ENCODE measurements around the gene TTC21A.

TTC21A gene

GRCh38 chr3:39138804-39139415 lies 31.4 kb downstream of the TTC21A start:
- no peak for DNase-seq (ENCODE audit: low read depth)

GRCh38 chr3:39139442-39139841 lies 32.0 kb downstream of the TTC21A start:
- no peak for DNase-seq (ENCODE audit: low read depth)

GRCh38 chr3:39140341-39140971 lies 33.0 kb downstream of the TTC21A start:
- no peak for DNase-seq (ENCODE audit: low read depth)

DNA sequence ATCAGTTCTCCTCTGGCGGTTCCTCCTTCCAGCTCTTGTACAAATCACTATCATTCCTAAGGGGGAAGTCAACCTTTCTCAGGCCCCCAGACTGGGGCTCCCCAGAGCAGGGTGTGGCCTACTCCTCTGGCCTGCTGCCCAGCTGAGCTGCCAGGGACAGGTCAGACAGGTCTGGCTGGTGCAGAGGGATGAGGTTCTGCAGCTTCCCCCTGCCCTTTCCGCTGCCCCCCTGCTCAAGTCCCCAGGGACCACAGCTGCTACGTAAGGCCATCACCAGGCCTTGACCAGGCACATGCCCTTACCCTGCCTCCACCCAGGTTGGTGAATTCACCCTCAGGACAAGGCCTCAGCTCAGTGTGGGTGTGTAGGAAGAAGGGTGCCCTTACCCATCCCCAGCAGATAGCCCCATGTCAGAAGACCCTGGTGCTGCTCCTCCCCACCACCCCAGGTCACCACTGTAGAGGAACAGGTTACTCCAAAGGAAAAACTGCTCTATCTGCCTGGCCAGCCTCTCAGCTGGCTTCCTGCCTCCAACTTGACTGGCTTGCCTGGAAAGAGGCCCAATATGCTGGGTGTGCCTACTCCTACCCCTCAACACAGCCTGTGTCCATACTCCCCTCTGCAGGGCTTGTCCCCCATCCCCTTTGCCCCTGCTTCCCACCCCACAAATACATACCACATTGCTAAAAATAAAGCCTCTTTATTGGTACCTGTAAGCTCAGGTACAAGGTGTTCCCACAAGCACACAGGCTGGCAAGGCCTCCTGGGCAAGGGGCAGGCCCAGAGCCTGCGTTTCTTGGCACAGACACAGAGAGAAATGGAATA lies 33.9 kb downstream of the TTC21A start:
- no peak for DNase-seq (ENCODE audit: low read depth)

DNA sequence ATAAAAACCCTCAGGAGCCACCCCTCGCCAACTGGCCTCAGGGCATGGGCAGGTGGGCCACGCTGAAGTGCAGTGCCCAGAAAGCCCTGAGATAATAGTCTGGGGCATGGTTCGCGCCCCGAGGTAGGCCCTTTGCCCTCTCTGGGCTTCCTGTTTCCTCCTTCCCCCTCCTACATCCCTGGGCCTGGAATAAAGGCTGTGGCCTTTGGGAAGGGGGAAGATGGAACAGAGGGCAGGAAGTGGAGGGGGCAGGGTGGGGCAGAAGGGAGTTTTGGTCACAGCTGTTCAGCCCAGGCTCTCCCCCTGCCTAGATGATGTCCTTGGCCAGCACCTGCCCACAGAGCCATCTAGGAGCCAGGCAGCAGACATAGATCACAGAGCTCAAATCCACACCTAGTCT lies 34.6 kb downstream of the TTC21A start:
- no peak for DNase-seq (ENCODE audit: low read depth)

GRCh38 chr3:39143051-39143885 lies 35.8 kb downstream of the TTC21A start:
- no peak for DNase-seq (ENCODE audit: low read depth)

DNA sequence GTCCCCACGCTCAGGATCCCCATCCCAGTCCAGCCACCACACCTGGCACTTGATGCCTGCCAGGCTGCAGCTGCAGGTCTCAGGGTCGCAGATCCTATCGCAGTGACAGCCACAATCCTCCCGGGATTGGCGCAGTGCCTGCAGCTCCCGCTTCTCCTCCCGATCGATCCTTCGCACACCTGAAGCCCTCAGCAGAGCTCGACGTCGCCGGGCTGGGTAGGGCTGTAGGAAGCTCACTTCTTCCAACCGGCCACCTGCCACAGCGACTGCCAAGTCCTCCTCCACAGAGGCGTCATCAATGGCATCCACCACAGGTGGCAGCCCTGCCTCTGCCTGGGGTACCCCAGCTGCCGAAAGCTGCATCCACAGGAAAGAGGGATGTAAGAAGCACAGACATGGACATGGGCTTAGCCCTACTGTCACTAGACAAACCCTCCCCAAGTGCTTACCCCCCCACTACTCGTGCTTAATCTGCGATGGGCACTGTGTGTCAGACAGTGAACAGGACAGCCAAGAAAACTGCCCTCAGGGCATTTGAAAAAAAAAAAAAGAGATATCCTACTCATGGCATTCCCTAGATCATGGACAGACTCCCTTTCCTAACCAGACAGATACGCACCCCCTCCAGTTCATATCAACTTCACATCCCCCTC lies 36.7 kb downstream of the TTC21A start:
- no peak for DNase-seq (ENCODE audit: low read depth)

DNA sequence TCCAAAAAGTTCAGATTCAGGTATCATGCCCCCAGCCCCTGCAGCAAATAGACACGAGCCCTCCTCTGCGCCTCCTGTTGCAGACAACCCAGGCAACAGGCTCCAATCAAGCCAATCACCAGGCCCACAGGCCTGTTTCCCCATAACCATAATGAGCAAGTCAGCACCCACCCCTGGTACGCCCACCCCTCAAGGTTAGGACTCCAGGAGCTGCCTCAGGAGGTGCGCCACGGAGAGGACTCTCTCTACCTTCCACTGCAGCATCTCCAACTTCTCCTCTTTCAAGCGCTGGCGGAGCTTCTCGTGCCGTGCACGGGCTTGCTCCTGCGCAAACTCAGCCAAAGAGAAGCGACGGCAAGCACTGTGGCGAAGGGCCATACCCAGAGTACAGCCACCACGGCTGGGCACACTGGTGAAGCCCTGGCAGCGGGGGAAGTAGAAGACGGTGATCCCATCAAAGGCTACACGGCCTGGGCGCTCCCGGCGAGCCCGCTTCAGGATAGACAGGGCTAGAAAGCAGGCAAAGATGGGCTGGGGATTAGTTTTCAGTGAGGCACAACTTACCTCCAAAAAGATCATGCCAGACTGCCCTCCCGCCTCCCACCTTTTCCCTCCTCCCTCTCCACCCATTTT lies 37.4 kb downstream of the TTC21A start:
- no peak for DNase-seq (ENCODE audit: low read depth)

DNA sequence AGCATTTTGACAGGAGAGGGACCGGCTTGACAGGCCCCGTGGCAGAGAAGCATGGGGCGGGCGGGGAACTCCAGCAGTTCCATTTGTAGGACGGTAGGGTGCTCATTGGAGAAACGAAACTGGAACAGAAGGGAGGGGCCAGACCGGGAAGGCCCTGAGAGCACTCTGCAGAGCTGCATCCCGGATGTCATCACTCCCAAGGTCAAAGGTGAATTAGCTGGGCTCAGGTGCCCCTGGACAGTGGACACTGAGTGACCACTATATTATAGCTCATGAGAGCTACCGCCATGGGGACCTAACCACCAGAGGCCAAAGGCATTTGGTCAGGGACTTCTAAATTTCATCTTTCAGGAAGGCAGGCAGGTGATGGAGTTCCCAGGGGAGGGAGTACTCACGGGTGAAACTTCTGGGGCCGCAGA lies 38.6 kb downstream of the TTC21A start:
- no peak for DNase-seq (ENCODE audit: low read depth)

DNA sequence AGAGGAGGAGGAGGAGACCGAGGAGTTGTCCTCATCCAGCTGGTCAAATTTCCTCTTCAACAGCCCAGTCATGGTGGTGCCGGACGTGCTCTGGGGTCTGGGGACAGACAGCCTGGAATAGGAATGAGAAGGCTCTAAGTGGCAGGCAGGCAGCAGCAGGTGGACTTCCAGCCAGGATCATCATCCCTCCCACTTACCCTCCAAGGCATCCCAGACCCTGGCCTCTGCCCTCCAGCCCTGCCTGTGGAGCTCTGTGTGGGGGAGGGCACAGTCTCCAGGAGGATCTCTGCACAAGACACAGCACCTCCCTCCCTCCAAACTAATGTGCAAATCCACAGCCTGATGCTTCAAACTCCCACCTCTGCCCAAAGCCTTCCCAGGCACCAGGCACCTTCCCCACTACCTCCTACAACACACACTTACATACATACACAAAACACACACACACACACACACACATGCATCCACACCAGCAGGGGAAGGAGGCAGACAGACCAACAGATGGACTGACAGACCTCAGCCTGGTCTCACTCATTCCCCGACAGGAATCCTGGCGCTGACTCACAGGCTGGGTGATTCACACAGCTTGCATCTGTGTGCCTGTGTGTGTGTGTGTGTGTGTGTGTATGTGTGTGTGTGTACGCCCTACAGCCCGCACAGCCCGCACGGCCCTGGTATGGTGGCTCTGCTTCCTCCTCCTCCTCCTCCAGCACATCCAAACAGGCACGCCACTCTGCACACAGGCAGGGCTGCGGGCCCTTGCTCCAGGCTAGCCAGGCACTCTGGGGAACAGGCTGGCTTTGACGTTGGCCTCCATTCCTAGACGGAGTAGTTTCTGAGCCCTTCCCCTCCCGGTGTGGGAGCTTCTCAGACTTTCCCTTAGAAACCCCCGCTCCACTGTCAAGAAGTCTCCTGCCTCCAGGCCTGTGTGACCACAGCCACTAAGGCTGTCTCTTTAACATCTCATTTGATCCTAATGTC lies 39.4 kb downstream of the TTC21A start:
- DNase-seq (ENCODE audit: low read depth) = peak; percentile 43

DNA sequence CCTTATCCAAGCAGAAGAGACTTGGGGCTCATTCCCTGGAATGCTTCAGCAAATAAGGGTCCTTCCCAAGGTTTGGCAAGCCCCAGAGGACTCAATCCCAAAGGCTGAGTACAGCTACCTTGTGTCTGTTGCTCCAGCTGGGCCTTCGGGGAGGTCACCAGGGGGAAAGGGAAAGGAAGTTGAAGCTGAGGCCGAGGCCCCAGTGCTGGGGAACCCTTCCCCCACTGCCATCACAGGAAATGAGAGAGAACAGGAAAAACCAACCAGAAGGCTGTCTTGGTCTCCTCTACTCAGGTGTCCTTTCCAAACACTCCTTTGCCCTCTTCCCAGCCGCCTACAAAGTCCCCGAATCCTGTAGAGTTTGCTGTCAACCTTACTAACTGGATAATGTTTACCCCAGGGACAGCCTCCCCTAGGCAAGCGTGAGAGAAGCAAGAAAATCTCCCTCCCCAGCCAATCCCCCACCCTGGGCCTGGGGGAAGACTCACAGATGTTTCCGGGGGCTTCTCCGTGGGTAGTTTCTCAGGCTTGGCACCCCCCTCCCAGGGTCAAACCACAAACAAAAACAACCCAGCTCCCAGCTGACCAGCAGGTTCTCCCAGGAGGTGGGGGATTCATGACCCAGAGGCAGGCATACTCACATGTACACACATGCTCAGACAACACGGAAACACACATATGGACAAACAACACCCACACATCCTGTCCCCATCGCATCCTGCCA lies 40.4 kb downstream of the TTC21A start:
- no peak for DNase-seq (ENCODE audit: low read depth)

- no peak for DNase-seq (ENCODE audit: low read depth)
Measured at GRCh38 chr3:39148435-39149058, 41.1 kb downstream of the TTC21A start.

GRCh38 chr3:39149059-39149455 lies 41.6 kb downstream of the TTC21A start:
- DNase-seq (ENCODE audit: low read depth) = no peak

- DNase-seq (ENCODE audit: low read depth) = no peak
Measured at GRCh38 chr3:39149498-39150147, 42.1 kb downstream of the TTC21A start.

DNA sequence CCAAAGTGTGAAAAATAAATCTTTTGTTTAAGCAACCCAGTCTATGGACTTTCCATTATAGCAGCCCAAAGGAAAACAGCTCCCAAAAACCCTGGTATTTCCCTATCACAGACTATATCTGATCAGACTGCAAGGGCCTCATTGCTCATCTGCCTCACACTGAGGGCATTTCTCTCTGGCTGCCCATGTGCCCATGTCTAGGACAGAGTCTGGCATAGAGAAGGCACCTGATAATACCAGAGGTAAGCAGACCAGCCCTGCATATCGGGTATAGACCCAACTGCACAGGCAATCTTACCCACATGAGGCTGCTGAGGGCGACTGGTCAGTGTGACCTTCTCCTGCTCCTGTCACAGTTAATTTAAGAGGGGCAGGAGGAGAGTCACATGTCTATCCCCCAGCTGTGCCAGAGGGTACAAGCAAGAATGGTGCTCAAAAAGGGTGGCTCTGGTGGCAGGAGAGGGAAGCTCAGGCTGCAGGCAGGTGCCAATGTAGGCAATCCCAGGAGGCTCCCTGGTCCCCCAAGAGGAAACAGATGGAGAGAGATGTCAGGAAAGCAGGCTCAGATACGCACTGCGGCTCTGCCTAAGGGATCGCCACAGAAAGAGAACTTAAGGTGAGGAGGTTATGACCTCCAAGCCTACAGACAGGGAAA lies 42.8 kb downstream of the TTC21A start:
- DNase-seq (ENCODE audit: low read depth) = no peak

GRCh38 chr3:39150803-39151631 lies 43.5 kb downstream of the TTC21A start:
- DNase-seq (ENCODE audit: low read depth) = peak; percentile 53

DNA sequence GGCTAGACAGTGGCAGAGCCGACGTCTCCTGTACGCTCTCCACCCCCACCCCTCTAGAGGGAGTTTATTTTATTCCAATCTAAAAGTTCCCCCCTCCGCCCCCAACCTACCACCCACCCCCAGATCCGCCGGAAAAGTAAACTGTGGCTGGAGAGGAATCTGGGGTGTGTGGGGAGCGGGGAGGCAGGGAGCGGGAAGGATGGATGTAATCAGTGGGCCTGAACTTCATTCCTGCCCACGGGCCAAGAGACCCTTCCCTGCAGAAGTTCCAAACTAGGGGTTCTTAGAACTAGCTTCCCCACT lies 46.4 kb downstream of the TTC21A start:
- no peak for DNase-seq (ENCODE audit: low read depth)

Measured in stimulated activated CD8-positive, alpha-beta memory T cell treated with anti-CD3 and anti-CD28 coated beads, Interleukin-7, amount 100 ng/mL, for 24 hours (primary cell).